Astrocyte of the spinal cord (primary cell): Measurements from ENCODE around the gene COL10A1.

ENCODE experiments used
- DNase-seq: peaks from one replicate; pipeline ENCODE4 v3.0.0; 2011; ENCODE audit warnings: low read depth, low spot score
- H3K4me3 ChIP-seq: 2 replicates; pipeline ENCODE4 v1.5.1; 2011; ENCODE audit warnings: low read depth, mild to moderate bottlenecking, low read length, moderate library complexity
- in situ Hi-C: cut with HindIII; loops from 2 replicates; pipeline ENCODE4 v1.10.0; 2017; ENCODE audit warnings: low sequenced_read_pairs
- TF ChIP-seq, protein P1 (sequence below): IDR thresholded peaks from 2 replicates; pipeline ENCODE4 v1.5.1; 2012; ENCODE audit warnings: low read depth, mild to moderate bottlenecking, low read length, inconsistent platforms

Gene COL10A1

DNA sequence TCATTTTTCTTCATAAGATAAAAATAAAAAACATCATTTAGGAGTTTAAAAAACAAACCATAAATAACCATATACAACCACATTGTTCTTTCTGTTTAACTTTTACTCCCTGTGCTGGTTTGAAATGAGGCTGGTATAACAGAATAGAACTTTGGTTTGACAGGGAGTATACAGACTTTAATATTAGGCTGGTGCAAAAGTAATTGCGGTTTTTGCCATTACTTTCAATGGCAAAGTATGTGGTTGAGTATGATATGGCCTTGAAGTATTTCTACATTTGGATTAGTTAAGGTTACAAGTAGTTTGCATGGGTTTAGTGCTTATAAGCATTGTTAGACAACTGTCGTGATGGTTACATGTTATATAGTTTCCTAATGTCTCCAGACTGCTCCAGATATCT is 29.0 kb upstream of the COL10A1 start:
- no peak overlapping the region for H3K4me3 ChIP-seq
- TF ChIP-seq, protein P1, sequence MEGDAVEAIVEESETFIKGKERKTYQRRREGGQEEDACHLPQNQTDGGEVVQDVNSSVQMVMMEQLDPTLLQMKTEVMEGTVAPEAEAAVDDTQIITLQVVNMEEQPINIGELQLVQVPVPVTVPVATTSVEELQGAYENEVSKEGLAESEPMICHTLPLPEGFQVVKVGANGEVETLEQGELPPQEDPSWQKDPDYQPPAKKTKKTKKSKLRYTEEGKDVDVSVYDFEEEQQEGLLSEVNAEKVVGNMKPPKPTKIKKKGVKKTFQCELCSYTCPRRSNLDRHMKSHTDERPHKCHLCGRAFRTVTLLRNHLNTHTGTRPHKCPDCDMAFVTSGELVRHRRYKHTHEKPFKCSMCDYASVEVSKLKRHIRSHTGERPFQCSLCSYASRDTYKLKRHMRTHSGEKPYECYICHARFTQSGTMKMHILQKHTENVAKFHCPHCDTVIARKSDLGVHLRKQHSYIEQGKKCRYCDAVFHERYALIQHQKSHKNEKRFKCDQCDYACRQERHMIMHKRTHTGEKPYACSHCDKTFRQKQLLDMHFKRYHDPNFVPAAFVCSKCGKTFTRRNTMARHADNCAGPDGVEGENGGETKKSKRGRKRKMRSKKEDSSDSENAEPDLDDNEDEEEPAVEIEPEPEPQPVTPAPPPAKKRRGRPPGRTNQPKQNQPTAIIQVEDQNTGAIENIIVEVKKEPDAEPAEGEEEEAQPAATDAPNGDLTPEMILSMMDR: no peak
- DNase-seq: no peak
- in situ Hi-C loops: no loop called here

DNA sequence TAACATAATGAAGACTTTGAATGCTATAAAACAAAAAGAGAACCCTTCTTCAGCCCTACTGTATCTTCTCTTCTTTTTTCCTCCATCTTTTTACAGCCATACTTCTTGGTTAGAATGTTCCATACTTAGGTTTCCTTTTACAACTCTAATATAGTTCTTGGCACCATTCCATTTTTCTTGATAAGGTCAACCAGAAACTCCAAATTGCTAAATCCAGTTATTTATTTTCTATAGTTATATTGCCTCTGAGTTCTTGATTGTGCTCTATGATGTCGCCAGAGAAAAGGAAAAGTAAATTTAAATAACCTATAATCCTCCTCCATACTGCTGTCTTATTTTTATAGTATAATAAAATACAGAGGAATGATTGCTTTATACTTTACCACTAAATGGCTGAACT is 26.7 kb upstream of the COL10A1 start:
- H3K4me3 ChIP-seq: no peak overlapping the region
- in situ Hi-C loops: no loop called here
- TF ChIP-seq, protein P1: no peak
- DNase-seq: no peak

DNA sequence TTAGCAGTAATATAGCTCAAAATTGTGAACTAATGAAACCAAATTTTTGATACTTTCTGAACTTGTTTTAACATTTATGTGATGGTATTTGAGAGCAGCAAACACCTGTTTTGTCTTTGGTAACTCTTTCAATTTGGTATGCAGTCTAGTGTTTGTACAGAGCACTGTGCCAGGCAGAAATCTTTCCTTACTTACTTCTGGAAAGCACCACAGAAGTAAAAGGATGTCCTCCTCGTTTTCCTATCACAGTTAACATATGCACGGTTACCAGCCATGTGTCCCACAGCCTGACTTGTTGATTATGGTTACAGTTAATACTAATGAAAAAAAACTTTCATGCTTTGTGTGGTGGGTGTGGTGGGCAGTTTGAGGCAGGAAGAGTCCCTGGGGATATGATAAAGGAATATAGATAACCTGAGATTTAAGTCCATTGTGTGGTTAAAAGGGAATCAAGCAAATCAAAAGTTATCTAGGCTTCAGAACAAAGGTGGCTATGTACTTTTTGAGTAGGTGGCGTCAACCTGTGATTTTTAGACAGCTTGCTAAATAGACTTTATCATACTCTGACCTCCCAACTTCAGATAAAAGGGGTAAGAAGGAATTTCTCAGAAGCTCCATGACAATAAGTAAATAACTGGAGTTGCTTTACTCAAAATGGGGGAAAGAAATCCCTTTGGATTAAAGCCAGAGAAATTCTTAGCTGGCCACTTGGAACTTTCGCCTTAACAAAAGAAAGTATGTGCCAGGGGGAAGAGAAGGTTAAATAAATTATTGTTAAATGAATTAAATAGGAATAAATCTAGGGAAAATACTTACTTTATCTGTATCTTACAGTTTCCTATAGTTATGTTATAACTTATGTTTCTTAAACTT is 20.1 kb upstream of the COL10A1 start:
- TF ChIP-seq, protein P1: no peak
- H3K4me3 ChIP-seq: no peak overlapping the region
- in situ Hi-C loops: no loop called here
- peak; percentile 32 for DNase-seq

DNA sequence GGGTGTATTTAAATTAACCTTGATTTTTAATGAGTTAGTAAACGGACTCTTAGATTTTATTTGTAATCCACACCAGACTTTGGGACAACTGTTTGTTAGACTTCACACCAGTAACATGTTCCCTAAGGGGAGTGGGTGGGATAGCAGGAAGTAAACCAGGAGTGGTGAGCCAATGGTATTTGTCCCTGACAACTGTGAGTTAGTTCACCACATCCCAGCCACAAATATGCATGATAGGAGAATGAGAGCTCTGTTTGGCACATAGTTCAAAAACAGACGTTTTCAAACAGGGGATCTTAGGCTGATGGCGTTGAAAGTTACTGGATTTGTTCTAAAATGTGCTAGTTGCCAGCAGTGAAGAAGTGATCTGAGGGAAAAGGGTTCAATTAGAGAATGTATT is 18.7 kb upstream of the COL10A1 start:
- TF ChIP-seq, protein P1: no peak
- no peak overlapping the region for H3K4me3 ChIP-seq
- DNase-seq: peak; percentile 89
- in situ Hi-C loops: no loop called here

DNA sequence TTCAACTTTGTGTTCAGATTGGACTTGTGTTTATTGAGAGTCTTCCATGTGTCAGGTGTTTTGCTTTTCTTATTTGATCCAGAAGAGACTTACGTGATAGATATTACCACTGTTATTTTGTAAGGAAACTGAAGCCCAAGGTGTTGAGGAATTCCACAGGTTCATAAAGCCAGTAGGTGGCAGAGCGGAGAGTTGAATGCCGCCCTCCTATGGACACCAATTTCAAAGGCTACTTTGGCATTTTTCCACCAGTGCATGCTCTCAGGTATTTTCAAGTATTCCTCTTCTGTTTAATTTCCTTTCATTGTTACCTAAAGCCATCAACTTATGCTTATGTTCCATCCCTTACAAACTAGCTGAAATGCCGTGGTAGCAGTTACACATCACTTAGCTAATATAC is 14.0 kb upstream of the COL10A1 start:
- no peak for DNase-seq
- in situ Hi-C loops: no loop called here
- TF ChIP-seq, protein P1: no peak
- H3K4me3 ChIP-seq: no peak overlapping the region

DNA sequence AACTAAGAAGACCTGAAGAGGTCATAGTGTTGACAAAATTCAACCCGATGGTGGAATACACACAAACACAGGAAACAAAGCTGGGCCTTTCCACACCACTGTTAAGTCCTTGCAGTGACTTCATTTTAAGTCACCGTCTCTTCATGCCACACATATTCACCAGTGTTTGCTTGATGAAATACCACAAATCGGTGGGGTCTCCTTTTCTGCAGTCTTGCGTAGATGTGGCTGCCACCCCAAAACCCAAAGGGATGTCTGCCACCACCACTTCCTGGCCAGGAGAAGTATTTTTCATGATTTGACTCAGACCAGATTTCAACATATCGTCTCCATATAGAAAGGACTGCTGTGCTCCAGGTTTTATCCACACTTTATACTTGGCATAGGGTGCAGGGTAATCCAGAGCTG is 11.0 kb upstream of the COL10A1 start:
- TF ChIP-seq, protein P1: no peak
- no peak overlapping the region for H3K4me3 ChIP-seq
- in situ Hi-C loops: no loop called here
- DNase-seq: no peak
